Stomach (tissue), 9 donors: ENCODE results near the gene MTX3. TPM values are rescaled to one million over a fixed set of nuclear protein-coding genes. Genes with fewer than 3 reads are reported as not detected.

Experiments
- DNase-seq, 2 donors: peaks; one replicate each; pipeline versions ENCODE4 v3.0.0 to v3.0.0-alpha.2; 2013 to 2019
- H3K27ac ChIP-seq, 5 donors: fragments of 200-600 bp in 4 of 5; sonication (generic) in 4 of 5; one replicate each; pipeline ENCODE4 v1.5.1; 2013 to 2019; ENCODE audit warnings: mild to moderate bottlenecking in 1 of 5, moderate library complexity in 1 of 5
- H3K27me3 ChIP-seq, 3 donors: fragments of 200-600 bp; sonication (generic); one replicate each; pipeline ENCODE4 v1.5.1; 2017 to 2019; ENCODE audit warnings: mixed run types in 1 of 3
- H3K36me3 ChIP-seq, 4 donors: fragments of 200-600 bp; sonication (generic); 1 replicate in 3 of 4; 2 replicates in 1 of 4; pipeline ENCODE4 v1.5.1; 2016 to 2019
- H3K4me1 ChIP-seq, 4 donors: fragments of 200-600 bp; sonication (generic); one replicate each; pipeline ENCODE4 v1.5.1; 2016 to 2019
- H3K4me3 ChIP-seq, 4 donors: fragments of 200-600 bp; sonication (generic) in 3 of 4; one replicate each; pipeline ENCODE4 v1.5.1; 2016 to 2019; ENCODE audit warnings: mild to moderate bottlenecking in 1 of 4
- H3K9me3 ChIP-seq, 4 donors: fragments of 200-600 bp; sonication (generic); one replicate each; pipeline ENCODE4 v1.5.1; 2016 to 2019
- CTCF ChIP-seq, 7 experiments: fragments of 450-650 bp in 4 of 7; fragments of 200-600 bp in 3 of 7; sonication (generic) in 3 of 7; IDR thresholded peaks; one replicate each; pipeline ENCODE4 v1.5.1; 2016 to 2019; ENCODE audit warnings: antibody characterized with exemption in 7 of 7, control low read depth in 2 of 7, mild to moderate bottlenecking in 1 of 7
- EP300 ChIP-seq: sonication (generic); formaldehyde crosslinking; IDR thresholded peaks from one replicate; pipeline ENCODE4 v1.6.1; 2017; ENCODE audit warnings: antibody characterized with exemption
- POLR2A ChIP-seq, 4 donors: fragments of 450-650 bp; IDR thresholded peaks; one replicate each; pipeline ENCODE4 v1.6.1; 2016; ENCODE audit warnings: antibody characterized with exemption in 4 of 4, control low read depth in 2 of 4, mild to moderate bottlenecking in 1 of 4, moderate library complexity in 1 of 4
- POLR2AphosphoS5 ChIP-seq, 3 donors: sonication (generic); formaldehyde crosslinking; IDR thresholded peaks; one replicate each; pipeline ENCODE4 v1.6.1; 2016; ENCODE audit warnings: antibody characterized with exemption in 3 of 3
- WGBS, 5 donors: extraction: QIAGEN DNeasy Blood & Tissue Kit in 3 of 5; methylation state at CpG; one replicate each; pipeline versions ENCODE4 v1.1.5 to v1.1.7; 2013 to 2018; 5-methylcytosine and 5-hydroxymethylcytosine counted together
- intact Hi-C: fragments of 100-400 bp; cut with DNase I; formaldehyde crosslinking; loops from one replicate; pipeline ENCODE4 v1.15.1; 2023; ENCODE audit warnings: low total_unique reads
- polyA plus RNA-seq, 3 donors: library from polyadenylated mRNA; stranded (reverse); fragments of 200-250 nt; gene quantifications; one replicate each; pipeline ENCODE4 v1.2.3, GENCODE V29; 2013
- total RNA-seq, 5 donors: library from RNA; depleted of rRNA; stranded (reverse); fragments of >200 nt; gene quantifications; one replicate each; pipeline versions ENCODE4 v1.1.0 to v1.2.3, GENCODE V29; 2014 to 2016
- donor health status: healthy with polysubstance abuse.
- donor health status: Bipolar disorder and iron deficiency.
- donor health status: healthy.

MTX3 gene
- total and polyA plus RNA-seq, 8 donors = 0.58 to 26.8 (median 5.0) TPM

- Histone ChIP-seq H3K9me3 (no peaks in the 10 kb centered on the region), H3K27ac (no peak overlapping the region), H3K4me1 (peaks cover 0 to 10% (median 6%) of the 10 kb centered on the region in 4 donors), H3K27me3 (peaks cover 7 to 59% (median 33%) of the 10 kb centered on the region in 3 donors), H3K4me3 (no peak overlapping the region), H3K36me3 (no peaks in the 10 kb centered on the region)
- no peak for DNase-seq
- intact Hi-C loops = no loop called here
- TF ChIP-seq EP300 (no peak), CTCF (IDR thresholded peaks at IDR 0.05) (no peak), POLR2A (IDR thresholded peaks at IDR 0.05) (no peak), POLR2AphosphoS5 (IDR thresholded peaks at IDR 0.05) (no peak)
Measured at GRCh38 chr5:80033513-80033912, 42.5 kb upstream of the MTX3 start.

GRCh38 chr5:80031109-80031508 lies 40.0 kb upstream of the MTX3 start:
- 62 to 78% (median 63%) methylated on average over 1 of the region's 1 CpG for WGBS, 5 donors
- no peak overlapping the region for H3K27ac ChIP-seq

GRCh38 chr5:80026841-80027240 lies 35.8 kb upstream of the MTX3 start:
- H3K27me3 ChIP-seq = peaks cover 0 to 7% (median 0%) of the 10 kb centered on the region in 3 donors
- no peaks in the 10 kb centered on the region for H3K4me1 ChIP-seq
- no peak overlapping the region for H3K27ac ChIP-seq
- H3K9me3 ChIP-seq = no peaks in the 10 kb centered on the region
- no peak for DNase-seq
- no peak overlapping the region for H3K4me3 ChIP-seq
- no peaks in the 10 kb centered on the region for H3K36me3 ChIP-seq
- intact Hi-C loops = no loop called here
- TF ChIP-seq POLR2AphosphoS5 (IDR thresholded peaks at IDR 0.05) (no peak), EP300 (no peak), POLR2A (IDR thresholded peaks at IDR 0.05) (no peak), CTCF (IDR thresholded peaks at IDR 0.05) (no peak)

More at GRCh38 chr5:80031109-80031508, 40.0 kb upstream of the MTX3 start:
- no peak for DNase-seq
- H3K4me3 ChIP-seq = no peak overlapping the region
- intact Hi-C loops = no loop called here
- H3K9me3 ChIP-seq = no peaks in the 10 kb centered on the region
- TF ChIP-seq POLR2A (IDR thresholded peaks at IDR 0.05) (no peak), POLR2AphosphoS5 (IDR thresholded peaks at IDR 0.05) (no peak), CTCF (IDR thresholded peaks at IDR 0.05) (no peak), EP300 (no peak)
- no peaks in the 10 kb centered on the region for H3K36me3 ChIP-seq
- peaks cover 0 to 10% (median 6%) of the 10 kb centered on the region in 4 donors for H3K4me1 ChIP-seq
- H3K27me3 ChIP-seq = peaks cover 7 to 46% (median 28%) of the 10 kb centered on the region in 3 donors

- intact Hi-C loops = no loop called here
- Histone ChIP-seq H3K27me3 (peaks cover 0 to under 1% (median 0%) of the 10 kb centered on the region in 3 donors), H3K4me1 (no peaks in the 10 kb centered on the region), H3K27ac (no peak overlapping the region), H3K9me3 (no peaks in the 10 kb centered on the region), H3K36me3 (no peaks in the 10 kb centered on the region), H3K4me3 (no peak overlapping the region)
- WGBS, 5 donors = 76 to 90% (median 84%) methylated on average over 2 of the region's 2 CpGs
- no peak for TF ChIP-seq CTCF (IDR thresholded peaks at IDR 0.05)
- no peak for TF ChIP-seq POLR2A (IDR thresholded peaks at IDR 0.05)
- no peak for TF ChIP-seq EP300
- TF ChIP-seq POLR2AphosphoS5 (IDR thresholded peaks at IDR 0.05) = no peak
- no peak for DNase-seq
Measured at GRCh38 chr5:80025069-80025468, 34.0 kb upstream of the MTX3 start.
